ENCODE measurements around the gene KATNB1.
"Not testable (repeated sequence)": the region's sequence is repeated elsewhere in the genome, so short reads cannot be mapped to it uniquely, and the experiment has no call there.

The KATNB1 gene

GRCh38 chr16:57745768-57746167, 10.2 kb downstream of the KATNB1 start:
- DNase-seq = no peak

GRCh38 chr16:57746316-57746715, 10.7 kb downstream of the KATNB1 start:
- not testable (repeated sequence) for DNase-seq

GRCh38 chr16:57747091-57747490, 11.5 kb downstream of the KATNB1 start:
- no peak for DNase-seq

GRCh38 chr16:57747496-57747895, 11.9 kb downstream of the KATNB1 start:
- no peak for DNase-seq

- no peak for DNase-seq
Observed at GRCh38 chr16:57747996-57748395, 12.4 kb downstream of the KATNB1 start.

GRCh38 chr16:57748596-57748995, 13.0 kb downstream of the KATNB1 start:
- DNase-seq = no peak

- no peak for DNase-seq
Observed at GRCh38 chr16:57749101-57749692, 13.6 kb downstream of the KATNB1 start.

GRCh38 chr16:57749856-57750452, 14.4 kb downstream of the KATNB1 start:
- DNase-seq = no peak

GRCh38 chr16:57750796-57751538, 15.4 kb downstream of the KATNB1 start:
- no peak for DNase-seq

- no peak for DNase-seq
Observed at GRCh38 chr16:57751539-57752202, 16.1 kb downstream of the KATNB1 start.

GRCh38 chr16:57752203-57752580, 16.6 kb downstream of the KATNB1 start:
- DNase-seq = no peak

- no peak for DNase-seq
Observed at GRCh38 chr16:57752581-57753447, 17.2 kb downstream of the KATNB1 start.

GRCh38 chr16:57753448-57754353, 18.1 kb downstream of the KATNB1 start:
- no peak for DNase-seq

GRCh38 chr16:57754354-57755060, 18.9 kb downstream of the KATNB1 start:
- no peak for DNase-seq

- no peak for DNase-seq
Observed at GRCh38 chr16:57755061-57755684, 19.6 kb downstream of the KATNB1 start.

- no peak for DNase-seq
Observed at GRCh38 chr16:57755726-57756423, 20.3 kb downstream of the KATNB1 start.

GRCh38 chr16:57756424-57757325, 21.1 kb downstream of the KATNB1 start:
- no peak for DNase-seq

GRCh38 chr16:57757326-57757786, 21.8 kb downstream of the KATNB1 start:
- DNase-seq = peak; percentile 91

GRCh38 chr16:57757883-57758282, 22.3 kb downstream of the KATNB1 start:
- no peak for DNase-seq
